ENCODE data around the gene STOML3. TPM values are rescaled to one million over a fixed set of nuclear protein-coding genes. Genes with fewer than 3 reads are reported as not detected.

The STOML3 gene
- total and polyA plus RNA-seq, 2 of the 4 experiments (the other 2 are of a cell fraction) = not detected

- TF ChIP-seq SMC3 (IDR thresholded peaks at IDR 0.05; ENCODE audit: low read depth, low read length) (no peak), RAD21 (IDR thresholded peaks at IDR 0.05; ENCODE audit: low read length) (no peak), NFE2L2 (IDR thresholded peaks at IDR 0.05; ENCODE audit: low read depth, low read length) (no peak)
Measured at GRCh38 chr13:38950987-38951386, 39.6 kb downstream of the STOML3 start (continued).

GRCh38 chr13:38947054-38947453, 43.6 kb downstream of the STOML3 start:
- ATAC-seq (ENCODE audit: low read depth) = no peak
- intact Hi-C loops (cut with micrococcal nuclease) (no loop called here), in situ Hi-C loops (cut with MboI; ENCODE audit: low sequenced_read_pairs) (no loop called here), dilution Hi-C loops (cut with HindIII; ENCODE audit: low sequenced_read_pairs, unreplicated experiment) (no loop called here)
- Histone ChIP-seq H3K79me1 (ENCODE audit: low read depth in 1 of 2, low read length in 2 of 2) (no peaks in the 10 kb centered on the region), H2AK9ac (replicated peaks; ENCODE audit: low read depth, low read length, poor library complexity) (no peak overlapping the region), H3K9me3 (ENCODE audit: control insufficient read depth, insufficient read depth, low read length) (no peaks in the 10 kb centered on the region), H4K5ac (ENCODE audit: low read depth, low read length) (no peak overlapping the region), H3K9me1 (ENCODE audit: insufficient read depth, low read length) (no peaks in the 10 kb centered on the region), H4K20me1 (ENCODE audit: insufficient read depth, low read length) (no peaks in the 10 kb centered on the region), H3K27ac (ENCODE audit: insufficient read depth, low read length) (no peak overlapping the region), H3K56ac (ENCODE audit: extremely low read depth, insufficient read depth, low read length) (no peak overlapping the region), H2AK5ac (ENCODE audit: low read depth, low read length) (no peak overlapping the region), H3K4me2 (ENCODE audit: low read depth, low read length) (no peak overlapping the region), H3K18ac (ENCODE audit: low read depth, low read length) (no peak overlapping the region), H4K8ac (ENCODE audit: low read depth in 2 of 2, low read length in 2 of 2) (no peak overlapping the region), H2BK20ac (ENCODE audit: low read depth, low read length) (no peak overlapping the region), H3K4me1 (ENCODE audit: control insufficient read depth, insufficient read depth, low read length) (no peaks in the 10 kb centered on the region), H3K14ac (replicated peaks; ENCODE audit: low read depth, low read length) (no peak overlapping the region), H2BK15ac (ENCODE audit: low read depth, low read length) (no peak overlapping the region), H2BK120ac (ENCODE audit: low read depth, low read length) (no peak overlapping the region), H3K27me3 (ENCODE audit: control insufficient read depth, insufficient read depth, low read length) (no peaks in the 10 kb centered on the region), H4K91ac (ENCODE audit: insufficient read depth, low read depth, low read length) (no peak overlapping the region), H3K4me3 (ENCODE audit: insufficient read depth, low read depth, low read length) (no peak overlapping the region), H3K23ac (ENCODE audit: low read depth, low read length) (no peak overlapping the region), H3K36me3 (ENCODE audit: control insufficient read depth, insufficient read depth, low read length) (no peaks in the 10 kb centered on the region), H3K9ac (ENCODE audit: low read depth, low read length) (no peak overlapping the region), H3K4ac (ENCODE audit: low read depth, low read length) (no peak overlapping the region), H2AFZ (replicated peaks; ENCODE audit: low read length, poor library complexity) (no peak overlapping the region), H2BK5ac (ENCODE audit: low read depth, low read length, poor library complexity, severe bottlenecking) (no peak overlapping the region)
- no peak for DNase-seq
- POLR2A ChIA-PET (ENCODE audit: unreplicated experiment) = no interaction called here
- no peak for TF ChIP-seq CTCF (conservative IDR thresholded peaks at IDR 0.05; ENCODE audit: low read depth, low read length)
- TF ChIP-seq RCOR1 (IDR thresholded peaks at IDR 0.05; ENCODE audit: insufficient replicate concordance, low read length) = no peak
- no peak for TF ChIP-seq MAZ (IDR thresholded peaks at IDR 0.05; ENCODE audit: borderline replicate concordance, low read depth, low read length)
- no peak for TF ChIP-seq CEBPB (IDR thresholded peaks at IDR 0.05; ENCODE audit: low read depth, low read length)
- TF ChIP-seq RAD21 (IDR thresholded peaks at IDR 0.05; ENCODE audit: low read length) = no peak
- no peak for TF ChIP-seq CHD1 (IDR thresholded peaks at IDR 0.05; ENCODE audit: low read depth, low read length)
- no peak for TF ChIP-seq MAFK (IDR thresholded peaks at IDR 0.05; ENCODE audit: low read depth, low read length)
- no peak for TF ChIP-seq POLR2A (IDR thresholded peaks at IDR 0.05; ENCODE audit: low read depth, low read length)
- no peak for TF ChIP-seq ELK1 (IDR thresholded peaks at IDR 0.05; ENCODE audit: borderline replicate concordance, low read depth, low read length)
- TF ChIP-seq USF2 (IDR thresholded peaks at IDR 0.05; ENCODE audit: low read depth, low read length) = no peak
- no peak for TF ChIP-seq FOS (IDR thresholded peaks at IDR 0.05; ENCODE audit: low read depth, low read length)
- no CpG with 5 or more reads among the region's 3 CpGs for WGBS, 2 experiments (ENCODE audit: extremely low coverage in 2 of 2, insufficient read length in 1 of 2)
- CTCF ChIA-PET = no interaction called here
- no TSS peak for BruUV-seq (replicated peaks)

Data from IMR-90 (cell line).